NB4 (cell line): ENCODE measurements around the gene LY6G5B.

Source experiments
- CTCF ChIP-seq: IDR thresholded peaks from one replicate; pipeline ENCODE4 v1.5.1; 2012; ENCODE audit warnings: low read depth, low read length
- MAX ChIP-seq: IDR thresholded peaks from 2 replicates; pipeline ENCODE4 v1.6.1; 2011; ENCODE audit warnings: low read depth, low read length
- POLR2A ChIP-seq: IDR thresholded peaks from 2 replicates; pipeline ENCODE4 v1.6.1; 2011; ENCODE audit warnings: mild to moderate bottlenecking; ENCODE audit not compliant: insufficient read length; ENCODE audit errors: extremely low read depth

GRCh38 chr6:31713465-31713864, 43.7 kb downstream of the LY6G5B start:
- TF ChIP-seq CTCF (no peak), POLR2A (no peak), MAX (no peak)
